Naive thymus-derived CD4-positive, alpha-beta T cell (primary cell): ENCODE results near the gene PTPN4. TPM values are rescaled to one million over a fixed set of nuclear protein-coding genes. Genes with fewer than 3 reads are reported as not detected.
A peak's percentile ranks its signal among the peaks of the same experiment; 100 is the strongest.

Source experiments
- ATAC-seq: fragments of 150-1000 bp; cut with Tn5 transposase; 2 replicates; pipeline ENCODE4 v1.10.0; 2021; ENCODE audit warnings: mild to moderate bottlenecking, moderate library complexity
- CTCF ChIA-PET: fragments of 350-600 bp; sonication (Branson Sonifier 250); formaldehyde crosslinking; loops from one replicate; lab custom pipeline; 2021; ENCODE audit warnings: antibody characterized with exemption; lab: Charles Lee
- POLR2A ChIA-PET: fragments of 350-600 bp; sonication (Branson Sonifier 250); formaldehyde crosslinking; loops from one replicate; lab custom pipeline; 2021; ENCODE audit warnings: antibody characterized with exemption, inconsistent platforms; lab: Charles Lee
- DNase-seq, 9 donors: peaks; one replicate each; pipeline versions ENCODE4 v3.0.0 to v3.0.0-alpha.2; 2020 to 2022; ENCODE audit warnings: mixed read lengths in 1 of 9
- H3K27ac ChIP-seq: one replicate; pipeline ENCODE4 v1.7.0; 2013; ENCODE audit warnings: mild to moderate bottlenecking, low read depth, low read length, moderate library complexity
- H3K27me3 ChIP-seq, 2 donors: one replicate each; pipeline ENCODE4 v1.7.0; 2013; ENCODE audit warnings: low read length in 2 of 2, mild to moderate bottlenecking in 2 of 2, moderate library complexity in 2 of 2; ENCODE audit not compliant: control insufficient read depth in 2 of 2, insufficient read depth in 2 of 2
- H3K36me3 ChIP-seq, 3 experiments: 1 replicate in 2 of 3; 2 replicates in 1 of 3; pipeline ENCODE4 v1.7.0; 2013; ENCODE audit warnings: low read length in 3 of 3, mild to moderate bottlenecking in 3 of 3, moderate library complexity in 1 of 3; ENCODE audit not compliant: insufficient read depth in 3 of 3, control insufficient read depth in 2 of 3
- H3K4me1 ChIP-seq, 2 donors: one replicate each; pipeline ENCODE4 v1.7.0; 2013; ENCODE audit warnings: low read length in 2 of 2, mild to moderate bottlenecking in 2 of 2, moderate library complexity in 1 of 2; ENCODE audit not compliant: control insufficient read depth in 2 of 2, insufficient read depth in 2 of 2
- H3K4me3 ChIP-seq: 2 replicates; pipeline ENCODE4 v1.7.0; 2013; ENCODE audit warnings: mild to moderate bottlenecking, low read length
- H3K9me3 ChIP-seq, 3 experiments: 1 replicate in 2 of 3; 2 replicates in 1 of 3; pipeline ENCODE4 v1.7.0; 2013; ENCODE audit warnings: low read length in 3 of 3; ENCODE audit not compliant: control insufficient read depth in 2 of 3
- H3K27ac Mint-ChIP-seq, 9 donors: one replicate each; pipeline ENCODE4 v1.8.0; 2020 to 2022; ENCODE audit warnings: mixed read lengths in 9 of 9, mild to moderate bottlenecking in 8 of 9, moderate library complexity in 5 of 9, inconsistent platforms in 2 of 9
- H3K27me3 Mint-ChIP-seq, 5 donors: one replicate each; pipeline ENCODE4 v1.8.0; 2021 to 2022; ENCODE audit warnings: mixed read lengths in 5 of 5, mild to moderate bottlenecking in 1 of 5
- H3K36me3 Mint-ChIP-seq, 5 donors: one replicate each; pipeline ENCODE4 v1.8.0; 2020 to 2022; ENCODE audit warnings: mixed read lengths in 5 of 5, mild to moderate bottlenecking in 3 of 5, inconsistent platforms in 1 of 5
- H3K4me1 Mint-ChIP-seq, 7 donors: one replicate each; pipeline ENCODE4 v1.8.0; 2020 to 2022; ENCODE audit warnings: mixed read lengths in 7 of 7, mild to moderate bottlenecking in 3 of 7, inconsistent platforms in 1 of 7
- H3K4me3 Mint-ChIP-seq, 10 donors: one replicate each; pipeline ENCODE4 v1.8.0; 2020 to 2022; ENCODE audit warnings: mild to moderate bottlenecking in 10 of 10, mixed read lengths in 10 of 10, moderate library complexity in 6 of 10, inconsistent platforms in 2 of 10
- H3K9me3 Mint-ChIP-seq, 11 donors: one replicate each; pipeline ENCODE4 v1.8.0; 2020 to 2022; ENCODE audit warnings: mixed read lengths in 11 of 11, mild to moderate bottlenecking in 4 of 11, inconsistent platforms in 1 of 11, moderate library complexity in 1 of 11
- intact Hi-C, 2 donors: fragments of 100-400 bp; cut with micrococcal nuclease; formaldehyde crosslinking; loops; one replicate each; pipeline ENCODE4 v1.15.1; 2023
- polyA plus RNA-seq, 2 donors: library from polyadenylated mRNA; unstranded; fragments of 300-500 nt; fragmentation: Illumina TruSeq; gene quantifications; one replicate each; pipeline ENCODE4 v1.2.3, GENCODE V29; 2021
- total RNA-seq, 6 experiments: library from RNA in 5 of 6; stranded (reverse) in 5 of 6; gene quantifications; 1 replicate in 5 of 6; 2 replicates in 1 of 6; pipeline ENCODE4 v1.2.3 and lab custom pipeline; 2021 to 2026

The PTPN4 gene
- total and polyA plus RNA-seq, 7 experiments from 2014 or later, result 48.9 to 122 (median 76.7) TPM

GRCh38 chr2:119823734-119824334 is 64.1 kb downstream of the PTPN4 start:
- ChIA-PET CTCF (interaction anchor here (0.6 to 9.0 kb wide), 10 partner anchors 13 to 351 kb away, joined by 3 to 88 read pairs (median 4); partner anchors contain the start of gene PTPN4), POLR2A (interaction anchor here (0.7 to 2.1 kb wide), 5 partner anchors 14 to 180 kb away, joined by 3 to 6 read pairs (median 3); partner anchors contain the start of gene PTPN4)
- intact Hi-C loops, result loop anchor here (1.0 to 5.0 kb wide), 5 partner anchors 65 to 488 kb away; partner anchors contain the start of gene PTPN4 (in 1 of the 2)
- Histone ChIP-seq H3K27ac (no peak overlapping the region), H3K4me1 (peaks cover 0 to 8% of the 10 kb centered on the region in 2 donors), H3K9me3 (no peaks in the 10 kb centered on the region), H3K4me3 (no peak overlapping the region), H3K27me3 (no peaks in the 10 kb centered on the region), H3K36me3 (peaks cover 0 to 4% (median 0%) of the 10 kb centered on the region in 3 experiments)
- peaks cover 5 to 13% (median 11%) of the 10 kb centered on the region in 5 donors for H3K36me3 Mint-ChIP-seq
- H3K27me3 Mint-ChIP-seq, result no peaks in the 10 kb centered on the region
- H3K27ac Mint-ChIP-seq, result peak overlapping the region in 6 of 9 donors; percentile 27 to 80 (median 66)
- peak overlapping the region in 3 of 10 donors; percentile 0 to 31 (median 26) for H3K4me3 Mint-ChIP-seq
- ATAC-seq (peak; percentile 70), DNase-seq (peak in 7 of 9 donors; percentile 12 to 50 (median 32))
- peaks cover 0 to 4% (median 0%) of the 10 kb centered on the region in 11 donors for H3K9me3 Mint-ChIP-seq
- H3K4me1 Mint-ChIP-seq, result peaks cover 25 to 75% (median 57%) of the 10 kb centered on the region in 7 donors

- peaks cover 0 to 9% (median 0%) of the 10 kb centered on the region in 3 experiments for H3K36me3 ChIP-seq
Measured at GRCh38 chr2:119826370-119826961, 66.7 kb downstream of the PTPN4 start.

GRCh38 chr2:119827866-119828507 is 68.3 kb downstream of the PTPN4 start:
- ATAC-seq (peak; percentile 36), DNase-seq (no peak)
- Histone ChIP-seq H3K27me3 (no peaks in the 10 kb centered on the region), H3K4me1 (peaks cover 3 to 8% of the 10 kb centered on the region in 2 donors), H3K4me3 (no peak overlapping the region), H3K9me3 (peaks cover 0 to 8% (median 0%) of the 10 kb centered on the region in 3 experiments), H3K27ac (no peak overlapping the region), H3K36me3 (peaks cover 0 to 9% (median 0%) of the 10 kb centered on the region in 3 experiments)
- peaks cover 0 to 19% (median 7%) of the 10 kb centered on the region in 11 donors for H3K9me3 Mint-ChIP-seq
- H3K27ac Mint-ChIP-seq, result no peak overlapping the region
- peaks cover 19 to 76% (median 59%) of the 10 kb centered on the region in 7 donors for H3K4me1 Mint-ChIP-seq
- no peaks in the 10 kb centered on the region for H3K27me3 Mint-ChIP-seq
- intact Hi-C loops, result loop anchor here in 1 of 2 donors (2.0 to 5.0 kb wide), 4 partner anchors 35 to 484 kb away; no protein-coding TSS in a partner anchor
- no peak overlapping the region for H3K4me3 Mint-ChIP-seq
- POLR2A ChIA-PET, result interaction anchor here (1.5 kb wide), 1 partner anchor 68 kb away, joined by 5 read pairs; the partner anchor contains the start of gene PTPN4
- peaks cover 0 to 32% (median 25%) of the 10 kb centered on the region in 5 donors for H3K36me3 Mint-ChIP-seq
- CTCF ChIA-PET, result interaction anchor here (0.6 to 2.1 kb wide), 9 partner anchors 10 to 428 kb away, joined by 3 to 7 read pairs (median 3); no protein-coding TSS in a partner anchor

More at GRCh38 chr2:119826370-119826961, 66.7 kb downstream of the PTPN4 start:
- Histone ChIP-seq H3K4me3 (no peak overlapping the region), H3K4me1 (peaks cover 0 to 8% of the 10 kb centered on the region in 2 donors), H3K27me3 (no peaks in the 10 kb centered on the region), H3K9me3 (peaks cover 0 to 8% (median 0%) of the 10 kb centered on the region in 3 experiments), H3K27ac (no peak overlapping the region)
- Mint-ChIP-seq H3K27ac (peak overlapping the region in 4 of 9 donors; percentile 32 to 67 (median 45)), H3K4me1 (peaks cover 22 to 76% (median 59%) of the 10 kb centered on the region in 7 donors), H3K27me3 (no peaks in the 10 kb centered on the region), H3K9me3 (peaks cover 0 to 17% (median 7%) of the 10 kb centered on the region in 11 donors), H3K36me3 (peaks cover 0 to 27% (median 22%) of the 10 kb centered on the region in 5 donors), H3K4me3 (no peak overlapping the region)
- POLR2A ChIA-PET, result interaction anchor here (1.2 to 1.4 kb wide), 2 partner anchors 67 to 69 kb away, joined by 3 to 4 read pairs; partner anchors contain the start of gene PTPN4
- peak in 7 of 9 donors; percentile 10 to 53 (median 28) for DNase-seq
- CTCF ChIA-PET, result interaction anchor here (0.7 to 9.0 kb wide), 8 partner anchors 8 to 350 kb away, joined by 3 to 88 read pairs (median 4); no protein-coding TSS in a partner anchor
- intact Hi-C loops, result loop anchor here (1.0 to 5.0 kb wide), 10 partner anchors 36 to 486 kb away; partner anchors contain the start of gene PTPN4 (in 1 of the 2)
- peak; percentile 82 for ATAC-seq

- H3K4me3 ChIP-seq, result no peak overlapping the region
- Mint-ChIP-seq H3K36me3 (peaks cover 0 to 30% (median 10%) of the 10 kb centered on the region in 5 donors), H3K27ac (no peak overlapping the region), H3K9me3 (peaks cover 0 to 1% (median 0%) of the 10 kb centered on the region in 11 donors), H3K4me3 (peak overlapping the region in 1 of 10 donors; percentile 56), H3K4me1 (peaks cover 9 to 87% (median 73%) of the 10 kb centered on the region in 7 donors), H3K27me3 (no peaks in the 10 kb centered on the region)
- intact Hi-C loops, result no loop called here
- no peak for ATAC-seq
- H3K27ac ChIP-seq, result no peak overlapping the region
- no peaks in the 10 kb centered on the region for H3K9me3 ChIP-seq
- CTCF ChIA-PET, result interaction anchor here (0.8 kb wide), 1 partner anchor 10 kb away, joined by 4 read pairs; no protein-coding TSS in a partner anchor
- no peaks in the 10 kb centered on the region for H3K36me3 ChIP-seq
- DNase-seq, result no peak
- peaks cover 0 to 14% of the 10 kb centered on the region in 2 donors for H3K4me1 ChIP-seq
- POLR2A ChIA-PET, result interaction anchor here (0.6 kb wide), 1 partner anchor 1727 kb away, joined by 3 read pairs; no protein-coding TSS in a partner anchor
- H3K27me3 ChIP-seq, result no peaks in the 10 kb centered on the region
Measured at GRCh38 chr2:119836455-119837142, 76.9 kb downstream of the PTPN4 start.

GRCh38 chr2:119837350-119837749 is 77.6 kb downstream of the PTPN4 start:
- no peak overlapping the region for H3K4me3 ChIP-seq
- ChIA-PET CTCF (interaction anchor here (0.8 to 0.9 kb wide), 2 partner anchors 10 to 11 kb away, joined by 3 to 4 read pairs; no protein-coding TSS in a partner anchor), POLR2A (no interaction called here)
- Mint-ChIP-seq H3K9me3 (no peaks in the 10 kb centered on the region), H3K4me1 (peaks cover 9 to 87% (median 74%) of the 10 kb centered on the region in 7 donors), H3K27me3 (no peaks in the 10 kb centered on the region), H3K27ac (peak overlapping the region in 3 of 9 donors; percentile 0 to 78 (median 70)), H3K4me3 (peak overlapping the region in 3 of 10 donors; percentile 40 to 50 (median 46)), H3K36me3 (peaks cover 0 to 26% (median 8%) of the 10 kb centered on the region in 5 donors)
- ATAC-seq (no peak), DNase-seq (no peak)
- H3K27me3 ChIP-seq, result no peaks in the 10 kb centered on the region
- intact Hi-C loops, result no loop called here
- no peaks in the 10 kb centered on the region for H3K36me3 ChIP-seq
- no peak overlapping the region for H3K27ac ChIP-seq
- peaks cover 0 to 10% of the 10 kb centered on the region in 2 donors for H3K4me1 ChIP-seq
- H3K9me3 ChIP-seq, result no peaks in the 10 kb centered on the region
